GM19023 (cell line): ENCODE results near the gene SIMC1.

Experiments used
- ATAC-seq: cut with Tn5 transposase; IDR thresholded peaks from one replicate; pipeline ENCODE4 v1.9.1; 2021; ENCODE audit warnings: mild to moderate bottlenecking, moderate library complexity; ENCODE audit not compliant: unreplicated experiment

The SIMC1 gene

GRCh38 chr5:176387384-176387925, 149.2 kb downstream of the SIMC1 start:
- no peak for ATAC-seq

GRCh38 chr5:176388003-176388443, 149.8 kb downstream of the SIMC1 start:
- ATAC-seq: no peak

GRCh38 chr5:176388444-176389134, 150.4 kb downstream of the SIMC1 start, which contains the start of the genes HIGD2A and NOP16:
HIGD2A (plus strand) TSS chr5:176388751; CDS start chr5:176388820, 69 bp downstream.
NOP16 (minus strand) TSS chr5:176388598; CDS start chr5:176388539, 59 bp downstream.
- ATAC-seq: peak; percentile 87

- peak; percentile 37 for ATAC-seq
These were observed 151.2 kb downstream of the SIMC1 start for GRCh38 chr5:176389135-176390123.

- ATAC-seq: no peak
These were observed 153.3 kb downstream of the SIMC1 start for GRCh38 chr5:176391479-176391878.

GRCh38 chr5:176391999-176392398, 153.8 kb downstream of the SIMC1 start:
- ATAC-seq: no peak

GRCh38 chr5:176392526-176392925, 154.3 kb downstream of the SIMC1 start:
- ATAC-seq: no peak

- ATAC-seq: no peak
These were observed 155.9 kb downstream of the SIMC1 start for GRCh38 chr5:176394096-176394495.

- no peak for ATAC-seq
These were observed 156.9 kb downstream of the SIMC1 start for GRCh38 chr5:176394881-176395675.
